Measurements from ENCODE around the gene REG4.
"Not testable (repeated sequence)": the region's sequence is repeated elsewhere in the genome, so short reads cannot be mapped to it uniquely, and the experiment has no call there.

Gene REG4

GRCh38 chr1:119805746-119806145 is 5.5 kb downstream of the REG4 start:
- no peak for DNase-seq

GRCh38 chr1:119805247-119805646 is 6.0 kb downstream of the REG4 start:
- DNase-seq = no peak

DNA sequence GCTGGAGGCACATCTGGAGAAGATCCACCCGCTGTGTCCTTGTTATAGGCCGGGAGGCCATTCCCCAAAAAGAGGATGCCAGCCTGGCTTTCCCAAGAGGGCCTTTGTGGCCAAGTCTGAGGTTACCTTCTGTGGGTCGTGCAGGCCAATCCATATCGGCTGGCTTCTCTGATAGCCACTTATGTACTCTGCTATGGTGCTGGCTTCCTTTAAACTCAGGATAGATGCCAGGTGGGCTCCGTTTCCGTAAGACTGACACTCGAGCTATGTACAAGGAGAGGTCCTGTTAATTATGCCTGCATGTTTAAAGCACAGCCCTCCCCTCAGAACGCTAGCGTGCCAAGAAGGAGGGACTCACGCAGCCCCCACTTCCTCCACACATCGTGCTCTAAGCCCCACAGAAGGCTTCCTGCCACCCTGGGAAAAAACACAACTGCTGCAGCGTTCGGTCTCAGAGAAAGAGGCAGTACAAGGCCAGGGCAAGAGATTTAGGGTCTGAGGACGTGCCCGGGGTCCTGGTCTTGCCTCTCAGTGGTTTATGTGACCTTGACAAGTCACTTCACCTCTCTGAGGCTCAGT is 11.6 kb downstream of the REG4 start:
- DNase-seq = no peak

GRCh38 chr1:119799003-119799402 is 12.3 kb downstream of the REG4 start:
- no peak for DNase-seq

DNA sequence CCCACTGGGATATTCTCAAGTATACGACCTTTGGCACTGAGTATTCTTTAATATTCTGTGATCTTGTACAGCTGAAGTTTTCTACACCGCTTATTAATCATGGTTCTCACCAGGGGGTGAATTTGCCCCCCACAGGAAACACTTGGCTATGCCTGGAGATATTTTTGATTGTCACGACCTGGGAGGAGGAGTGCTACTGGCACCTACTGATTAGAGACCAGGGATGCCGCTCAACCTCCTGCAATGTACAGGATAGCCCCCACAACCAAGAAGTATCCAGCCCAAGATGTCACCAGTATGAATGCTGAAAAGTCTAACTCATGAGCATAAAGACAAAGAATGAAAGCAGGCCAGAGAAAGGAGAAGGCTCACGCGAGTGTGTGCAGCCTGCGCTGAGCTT is 13.7 kb downstream of the REG4 start:
- DNase-seq = no peak

DNA sequence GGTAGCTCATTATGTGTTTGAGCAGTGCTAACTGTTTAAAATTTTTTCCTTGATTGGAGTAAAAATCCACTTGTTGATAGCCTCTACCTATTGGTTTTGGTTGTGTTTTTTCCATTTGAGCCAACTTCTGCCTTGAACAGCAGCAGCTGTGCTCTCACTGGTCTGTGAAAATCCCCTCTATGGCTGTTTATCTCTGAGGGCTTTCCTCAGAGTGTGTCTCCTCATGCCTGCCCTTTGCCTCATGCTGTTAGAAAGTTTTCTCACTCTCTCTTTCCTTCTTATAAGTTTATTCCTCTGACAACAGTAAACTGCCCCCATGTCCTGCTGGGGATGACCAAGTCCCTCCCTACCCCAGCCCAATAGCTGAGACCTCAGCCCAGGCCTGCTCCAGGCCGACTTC is 14.1 kb downstream of the REG4 start:
- DNase-seq = no peak

DNA sequence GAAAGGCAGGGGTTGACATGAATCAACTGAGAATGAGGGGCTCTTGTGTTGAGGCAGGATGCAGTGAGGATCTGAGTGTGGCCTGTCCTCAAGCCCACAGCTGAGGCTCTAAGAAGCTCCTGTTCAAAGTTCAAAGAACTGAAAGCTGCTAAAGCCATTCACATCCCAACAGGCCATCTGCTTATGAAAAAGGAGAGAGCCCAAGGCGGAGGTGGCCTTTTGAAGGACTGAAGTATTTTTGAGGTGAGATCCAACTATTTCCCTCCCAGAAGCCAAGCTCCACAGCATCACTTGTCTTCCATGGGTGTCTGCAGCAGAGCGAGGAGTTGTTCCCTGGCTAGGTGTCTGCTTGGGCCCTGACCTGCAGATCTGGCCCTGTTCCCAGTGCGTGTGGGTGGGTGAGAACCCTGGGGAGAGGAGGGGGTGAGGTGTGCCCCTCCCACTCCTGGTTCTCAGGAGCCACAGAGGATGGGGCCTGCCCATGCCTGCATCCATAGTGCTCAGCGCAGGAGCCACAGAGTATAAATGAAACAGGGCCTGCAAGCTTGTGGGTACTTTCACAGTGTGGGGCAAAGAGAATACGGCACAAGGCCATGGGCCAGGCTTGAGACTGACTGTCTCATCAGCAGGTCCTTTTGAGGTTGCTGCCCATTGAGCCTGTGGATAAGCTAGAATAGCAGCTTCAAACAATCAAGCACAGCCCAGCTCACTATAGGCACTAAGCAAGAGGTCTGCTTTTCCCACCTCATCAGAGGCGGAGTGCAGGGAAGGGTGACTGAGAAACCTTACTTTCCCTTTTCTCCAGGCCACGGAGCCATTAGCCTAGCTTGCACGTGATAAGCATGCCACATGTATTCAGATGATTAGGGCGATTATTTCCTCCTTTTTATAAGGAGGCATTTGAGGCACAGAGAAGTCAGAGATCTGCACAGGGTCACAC is 15.7 kb downstream of the REG4 start:
- DNase-seq = peak; percentile 73

DNA sequence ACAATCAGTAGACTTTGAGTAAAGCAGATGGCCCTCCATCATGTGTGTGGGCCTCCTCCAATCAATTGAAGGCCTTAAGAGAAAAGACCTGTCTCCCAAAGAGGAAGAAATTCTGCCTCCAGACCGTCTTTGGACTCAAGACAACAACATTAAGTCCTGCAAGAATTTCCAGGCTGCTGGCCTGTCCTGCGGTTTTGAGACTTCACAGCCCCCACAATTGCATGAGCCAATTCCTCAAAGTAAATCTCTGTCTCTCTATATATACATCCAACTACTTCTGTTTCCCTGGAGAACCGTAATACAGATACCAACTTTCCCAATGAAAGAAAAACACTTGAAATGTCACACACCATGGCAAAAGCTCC is 16.4 kb downstream of the REG4 start:
- no peak for DNase-seq

DNA sequence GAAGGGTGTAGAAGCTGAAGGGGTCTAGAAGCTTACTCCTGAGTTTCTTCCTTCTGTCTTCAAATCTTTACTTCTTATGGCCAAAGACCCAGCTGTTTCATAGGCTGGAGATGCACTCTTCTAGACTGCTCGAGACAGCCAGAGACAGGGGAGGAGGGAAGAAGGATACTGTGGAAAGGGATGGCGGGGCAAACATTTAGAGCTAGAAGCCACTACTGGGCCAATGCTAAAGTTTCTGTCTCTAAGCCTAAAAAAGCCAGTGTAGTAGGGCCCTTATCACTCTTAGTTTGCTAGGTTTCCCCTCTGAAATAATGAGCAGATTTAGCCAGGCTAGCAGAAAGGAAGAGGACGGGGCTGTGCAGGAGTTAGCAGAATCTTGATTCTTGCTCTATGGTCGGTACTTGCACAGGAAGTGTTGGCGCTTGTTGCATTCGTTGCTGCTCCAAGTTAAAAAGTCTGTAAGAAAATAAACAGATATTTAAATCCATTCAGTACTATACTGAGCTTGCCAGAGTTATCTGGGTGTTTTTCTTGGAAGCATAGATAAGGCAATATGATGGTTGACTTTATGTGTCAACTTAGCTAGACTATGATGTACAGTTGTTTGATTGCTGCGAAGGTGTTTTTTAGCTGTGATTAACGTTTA is 16.9 kb downstream of the REG4 start:
- DNase-seq = no peak

GRCh38 chr1:119791377-119791776 is 19.9 kb downstream of the REG4 start:
- no peak for DNase-seq

DNA sequence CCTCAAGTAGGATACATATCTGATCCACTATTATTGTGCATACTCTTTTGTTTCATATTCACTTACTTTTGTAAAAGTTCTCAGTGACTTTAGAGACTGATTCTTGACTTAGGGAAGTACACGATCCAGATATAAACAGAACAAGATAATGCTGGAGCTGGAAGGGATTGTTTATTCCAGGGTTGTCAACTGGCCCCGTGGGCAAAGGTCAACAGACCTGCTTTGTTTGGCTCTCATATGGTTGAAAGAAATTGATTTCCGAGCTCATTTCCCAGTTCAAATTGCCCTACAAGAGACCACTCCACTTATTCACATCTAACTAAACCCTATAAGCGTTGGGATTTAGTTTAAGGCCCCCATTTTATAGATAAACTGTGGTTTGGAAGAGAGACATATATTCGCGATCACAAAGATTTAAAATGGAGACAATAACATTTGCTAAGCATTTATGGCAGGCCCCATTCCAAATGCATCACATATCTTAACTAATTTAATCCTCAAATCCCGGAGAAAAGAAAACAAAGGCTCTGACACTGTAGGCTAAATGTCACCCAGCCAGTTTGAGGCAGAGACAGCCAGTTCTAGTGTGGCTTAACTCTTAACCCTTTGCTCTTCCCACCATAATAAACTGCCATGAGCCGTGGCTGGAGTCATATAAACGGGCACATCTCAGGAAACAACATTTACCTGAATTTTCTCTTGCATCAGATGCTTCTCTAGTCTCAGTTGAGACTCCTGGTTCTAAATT is 20.6 kb downstream of the REG4 start:
- no peak for DNase-seq

GRCh38 chr1:119787776-119788175 is 23.5 kb downstream of the REG4 start:
- DNase-seq = no peak

DNA sequence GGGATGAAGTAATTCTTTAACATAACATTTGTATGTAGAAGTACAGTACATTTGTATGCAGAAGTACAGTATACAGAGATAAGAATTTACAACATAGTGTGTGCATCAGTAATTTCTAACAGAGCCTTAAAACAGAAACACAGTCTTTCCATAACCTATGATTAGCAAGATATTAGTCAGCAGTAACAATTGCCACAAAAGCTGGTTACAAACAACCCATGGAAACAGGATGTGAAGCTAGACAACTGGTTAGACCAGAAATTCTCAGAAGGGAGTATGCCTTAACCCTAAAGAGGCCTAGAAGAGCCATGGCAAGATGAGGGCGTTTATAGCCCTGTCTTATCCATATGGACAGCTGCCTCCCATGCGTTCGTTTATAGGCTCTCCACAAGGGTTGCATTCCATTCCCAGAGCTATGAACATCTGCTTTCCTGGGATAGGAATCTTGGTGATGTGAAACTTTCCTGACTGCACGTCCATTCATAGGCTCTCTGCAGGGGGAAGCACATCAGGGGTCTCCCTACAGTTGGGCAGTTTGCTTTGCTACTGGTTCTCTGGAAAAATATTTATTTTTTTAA is 24.7 kb downstream of the REG4 start:
- not testable (repeated sequence) for DNase-seq

GRCh38 chr1:119786046-119786445 is 25.2 kb downstream of the REG4 start:
- not testable (repeated sequence) for DNase-seq

GRCh38 chr1:119784191-119784781 is 27.0 kb downstream of the REG4 start:
- no peak for DNase-seq

GRCh38 chr1:119783354-119784185 is 27.7 kb downstream of the REG4 start:
- no peak for DNase-seq

DNA sequence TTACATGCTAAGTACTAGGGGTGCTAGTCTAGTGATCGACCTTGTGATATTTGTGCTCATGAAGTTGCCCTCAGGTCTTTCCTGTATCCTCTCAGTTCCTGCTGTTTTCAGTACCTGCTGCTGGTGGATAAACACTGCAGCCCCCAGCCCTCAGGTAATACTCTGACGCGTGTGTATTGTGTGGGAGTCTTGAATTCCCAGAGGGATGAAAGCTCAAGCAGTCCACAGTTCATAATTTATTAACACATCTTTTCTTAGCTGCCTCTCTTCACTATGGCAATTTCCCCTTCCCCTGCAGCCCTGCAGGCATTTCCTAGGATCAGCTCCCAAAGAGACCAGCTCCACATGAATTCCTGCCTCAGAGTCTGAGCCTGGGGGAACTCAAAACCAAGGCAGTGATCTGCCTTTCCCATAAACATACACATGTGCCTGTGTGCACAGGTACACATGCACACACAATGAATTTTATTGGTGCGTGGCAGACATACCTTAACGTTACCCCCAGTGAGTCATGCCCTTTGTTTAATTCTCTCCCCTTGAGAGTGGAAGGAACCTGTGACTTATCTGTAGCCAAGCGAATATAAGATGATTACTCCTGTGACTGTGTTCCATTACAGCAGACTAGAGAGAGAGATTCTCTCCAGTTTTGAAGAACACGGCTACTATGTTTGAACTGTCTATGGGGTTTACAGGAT is 28.5 kb downstream of the REG4 start:
- DNase-seq = peak; percentile 61

- no peak for DNase-seq
Observed at GRCh38 chr1:119781434-119782210, 29.6 kb downstream of the REG4 start.

- peak; percentile 97 for DNase-seq
Observed at GRCh38 chr1:119779869-119780356, 31.3 kb downstream of the REG4 start.
